Left forelimb (tissue), 1 donor: ENCODE results near the gene RTP1.
"Not testable (repeated sequence)": the region's sequence is repeated elsewhere in the genome, so short reads cannot be mapped to it uniquely, and the experiment has no call there.

Source experiments
- DNase-seq: peaks from one replicate; pipeline ENCODE4 v3.0.0-alpha.2; 2018; ENCODE audit warnings: low spot score

The RTP1 gene, protein sequence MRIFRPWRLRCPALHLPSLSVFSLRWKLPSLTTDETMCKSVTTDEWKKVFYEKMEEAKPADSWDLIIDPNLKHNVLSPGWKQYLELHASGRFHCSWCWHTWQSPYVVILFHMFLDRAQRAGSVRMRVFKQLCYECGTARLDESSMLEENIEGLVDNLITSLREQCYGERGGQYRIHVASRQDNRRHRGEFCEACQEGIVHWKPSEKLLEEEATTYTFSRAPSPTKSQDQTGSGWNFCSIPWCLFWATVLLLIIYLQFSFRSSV

GRCh38 chr3:187197335-187197649 is at the start of gene RTP1:
Gene RTP1 (plus strand): TSS chr3:187197486. CDS start chr3:187197516, 30 bp downstream.
- no peak for DNase-seq

DNA sequence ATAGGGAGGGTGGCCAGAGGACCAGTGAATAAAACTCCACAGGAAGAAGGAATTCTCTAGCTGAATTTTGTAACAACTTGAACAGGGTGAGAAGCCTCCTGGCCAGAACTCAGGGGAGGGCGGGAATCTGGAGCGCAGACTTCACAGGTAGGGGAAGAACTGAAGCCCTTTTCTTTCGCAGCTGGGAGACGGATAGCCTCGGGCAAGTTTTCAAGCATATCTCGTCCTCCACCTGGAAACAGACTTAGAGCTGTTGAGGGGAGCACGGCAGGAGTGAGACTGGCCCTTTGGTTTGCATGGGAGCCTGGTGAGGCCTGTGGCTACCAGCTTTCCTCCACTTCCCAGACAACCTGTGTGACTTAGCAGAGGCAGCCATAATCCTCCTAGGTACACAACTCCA is 47.1 kb upstream of the RTP1 start:
- DNase-seq, result no peak

DNA sequence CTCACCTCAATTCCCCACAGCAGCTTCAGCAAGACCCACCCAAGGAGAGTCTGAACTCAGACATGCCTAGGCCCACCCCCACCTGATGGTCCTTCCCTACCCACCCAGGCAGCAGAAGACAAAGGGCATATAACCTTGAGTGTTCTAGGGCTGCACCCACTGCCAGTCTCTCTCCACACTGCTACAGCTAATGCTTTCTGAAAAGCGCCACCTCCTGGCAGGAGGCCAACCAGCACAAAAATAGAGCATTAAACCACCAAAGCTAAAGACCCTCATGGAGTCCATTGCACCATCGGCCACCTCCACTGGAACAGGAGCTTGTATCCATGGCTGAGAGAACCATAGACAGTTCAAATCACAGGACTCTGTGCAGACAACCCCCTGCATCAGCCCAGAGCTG is 46.7 kb upstream of the RTP1 start:
- no peak for DNase-seq

GRCh38 chr3:187161556-187161955 is 35.7 kb upstream of the RTP1 start:
- DNase-seq, result no peak

DNA sequence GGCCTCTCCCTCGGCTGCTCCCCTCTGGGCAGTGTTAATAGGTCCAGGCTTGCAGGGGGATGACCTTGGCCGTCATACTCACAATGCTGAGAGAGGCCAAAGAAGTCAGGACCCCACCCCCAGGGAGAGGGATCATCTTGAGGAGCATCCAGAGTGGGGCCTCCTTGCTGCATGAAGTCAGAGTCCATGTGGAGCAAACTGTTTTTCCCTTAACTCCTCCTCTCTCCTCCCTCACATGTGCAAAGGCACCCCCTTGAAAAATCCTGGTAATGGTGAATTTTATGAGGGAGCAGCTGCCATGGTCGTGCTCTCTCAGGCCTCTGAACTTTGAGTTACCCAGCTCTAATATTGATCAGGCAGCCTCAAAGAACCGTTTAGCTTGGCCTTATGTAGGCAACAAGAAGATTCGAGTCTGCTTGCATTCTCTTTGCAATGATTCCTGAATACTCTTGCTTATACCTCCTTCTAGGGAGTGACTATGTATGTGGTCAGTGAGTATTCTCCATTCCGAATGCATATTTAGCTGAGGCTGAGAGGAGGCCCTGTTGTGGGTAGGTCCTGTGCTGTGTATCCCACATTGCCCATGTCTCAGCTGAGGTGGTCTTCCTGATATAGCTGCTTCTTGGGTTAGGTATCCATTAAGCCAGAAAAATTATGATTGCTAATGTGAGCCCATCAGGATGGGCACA is 34.9 kb upstream of the RTP1 start:
- no peak for DNase-seq

DNA sequence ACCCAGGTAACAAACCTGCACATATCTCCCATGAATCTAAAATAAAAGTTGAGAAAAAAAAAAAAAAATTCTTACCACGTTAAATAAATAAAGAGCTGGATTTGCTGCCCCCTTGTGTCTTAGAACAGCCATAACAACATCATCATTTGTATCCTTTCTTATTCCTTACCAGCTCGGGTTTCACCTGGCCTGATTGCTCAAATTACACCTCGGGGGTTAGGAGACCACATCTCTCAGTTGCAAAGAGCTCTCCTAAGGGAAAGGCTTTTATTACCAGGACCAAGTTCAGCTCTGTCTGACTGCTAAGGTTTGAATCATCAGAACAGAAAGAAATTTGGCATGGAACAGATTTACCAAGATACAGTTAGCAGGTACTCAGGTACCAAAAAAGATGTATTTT is 32.1 kb upstream of the RTP1 start:
- no peak for DNase-seq

DNA sequence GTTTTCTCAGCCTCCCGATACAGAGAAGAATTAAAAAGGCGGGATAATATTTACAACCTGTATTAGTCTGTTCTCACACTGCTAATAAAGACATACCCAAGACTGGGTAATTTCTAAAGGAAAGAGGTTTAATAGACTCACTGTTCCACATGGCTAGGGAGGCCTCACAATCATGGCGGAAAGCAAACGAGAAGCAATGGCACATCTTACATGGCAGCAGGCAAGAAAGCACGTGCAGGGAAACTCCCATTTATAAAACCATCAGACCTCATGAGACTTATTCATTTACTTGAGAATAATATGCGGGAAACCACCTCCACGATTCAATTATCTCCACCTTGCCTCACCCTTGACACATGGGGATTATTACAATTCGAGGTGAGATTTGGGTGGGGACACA is 30.5 kb upstream of the RTP1 start:
- DNase-seq, result no peak

GRCh38 chr3:187167777-187168176 is 29.5 kb upstream of the RTP1 start:
- DNase-seq, result no peak

DNA sequence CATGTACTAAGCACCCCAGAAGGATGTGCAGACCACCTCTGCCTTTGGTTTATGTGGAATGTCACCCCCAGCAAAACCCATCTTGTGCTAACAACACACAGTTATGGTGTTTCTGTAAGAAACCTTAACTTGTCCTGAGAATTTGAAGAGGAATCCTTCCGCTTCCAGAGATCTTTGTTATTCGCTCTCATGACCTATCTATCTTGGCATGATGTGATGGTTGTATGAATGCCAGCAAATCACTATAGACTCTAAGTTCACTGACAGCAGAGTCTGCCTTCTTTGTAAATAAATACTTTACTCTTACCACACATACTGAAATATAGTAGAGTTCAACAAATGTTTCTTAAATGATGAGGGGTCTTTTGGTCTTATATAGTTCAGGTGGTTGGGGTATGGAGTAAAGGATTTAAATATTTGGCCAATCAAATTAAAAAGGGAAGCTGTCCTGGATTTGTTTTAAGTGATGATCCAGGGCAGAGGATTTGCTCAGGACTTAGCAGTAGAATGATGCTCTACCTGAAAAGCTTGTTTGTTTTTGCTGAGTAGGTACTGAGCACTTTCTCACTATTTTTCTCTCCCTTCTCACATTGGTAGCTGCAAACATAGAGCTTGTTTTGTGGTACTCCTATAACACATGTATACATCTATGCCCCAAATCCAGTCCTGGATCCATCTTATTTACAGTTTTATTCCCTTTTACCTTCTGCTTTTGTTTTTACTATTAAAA is 27.9 kb upstream of the RTP1 start:
- DNase-seq, result no peak

- not testable (repeated sequence) for DNase-seq
These were observed 26.4 kb upstream of the RTP1 start for GRCh38 chr3:187170911-187171310.

GRCh38 chr3:187172929-187173328 is 24.4 kb upstream of the RTP1 start:
- no peak for DNase-seq

- no peak for DNase-seq
These were observed 15.7 kb upstream of the RTP1 start for GRCh38 chr3:187181454-187182170.

GRCh38 chr3:187183210-187183862 is 13.9 kb upstream of the RTP1 start:
- no peak for DNase-seq

DNA sequence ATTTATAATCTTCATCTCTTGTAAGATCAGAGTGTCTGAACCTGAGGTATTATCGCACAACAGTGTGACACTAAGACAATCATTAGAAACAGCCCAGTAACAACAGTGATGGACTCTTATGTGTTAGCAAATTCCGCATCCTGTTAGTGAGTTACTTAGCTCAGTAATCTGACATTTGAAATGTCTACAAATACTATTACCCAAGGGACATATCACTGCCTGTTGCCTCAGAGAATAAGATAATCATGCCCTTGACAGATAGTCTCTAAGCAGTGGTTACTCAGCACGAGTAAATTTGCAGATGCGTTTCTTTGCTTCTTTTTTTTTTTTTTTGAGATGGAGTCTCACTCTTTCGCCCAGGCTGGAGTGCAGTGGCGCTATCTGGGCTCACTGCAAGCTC is 13.4 kb upstream of the RTP1 start:
- DNase-seq, result no peak

- DNase-seq, result no peak
These were observed 11.5 kb upstream of the RTP1 start for GRCh38 chr3:187185759-187186158.

DNA sequence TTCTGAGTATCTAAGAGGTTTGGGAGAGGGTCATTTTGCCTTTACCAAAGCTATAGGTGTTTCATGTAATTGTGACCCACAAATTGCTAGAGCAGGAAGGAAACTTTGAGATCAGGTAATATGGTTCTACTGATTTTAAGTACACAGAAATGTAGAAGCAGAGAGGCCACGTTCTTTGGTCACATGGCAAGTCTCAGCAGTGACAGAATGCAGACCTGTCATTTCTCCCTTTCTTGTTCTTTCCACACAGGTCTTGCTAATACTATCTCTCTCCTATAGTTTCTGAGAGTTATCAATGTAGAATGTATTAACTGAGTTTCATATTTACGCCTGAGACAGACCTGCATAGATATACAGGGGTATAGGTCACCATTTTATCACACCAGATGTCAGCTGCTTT is 10.9 kb upstream of the RTP1 start:
- no peak for DNase-seq

DNA sequence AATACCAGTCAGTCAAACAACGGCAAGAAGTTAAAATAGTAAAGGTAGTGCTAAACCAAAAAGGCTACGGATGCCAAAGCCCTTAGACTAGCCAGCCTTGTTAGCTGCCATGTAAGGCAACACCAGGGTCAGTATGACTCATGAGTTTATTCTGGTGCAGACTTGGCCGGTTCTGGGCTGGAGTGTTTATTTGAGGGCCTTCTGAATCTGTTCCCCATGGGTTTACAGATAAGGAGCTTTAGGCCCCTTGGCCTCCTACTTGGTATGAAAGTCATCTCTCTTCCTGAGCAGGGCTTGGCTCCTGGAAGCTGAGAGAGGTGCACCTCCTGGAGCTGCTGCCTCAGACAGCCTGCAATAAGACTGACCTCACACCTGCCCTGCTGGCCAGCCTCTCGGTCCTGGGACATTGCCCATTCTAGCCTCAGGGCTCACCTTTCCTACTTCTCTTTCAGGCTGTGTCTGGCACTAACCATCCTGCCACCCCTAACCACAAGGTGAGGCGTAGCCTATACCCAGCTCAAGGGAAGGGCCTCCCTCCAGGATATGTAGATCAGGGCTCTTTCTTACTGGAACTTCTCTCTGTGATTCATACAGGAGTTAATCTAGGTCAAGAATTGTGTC is 10.4 kb upstream of the RTP1 start:
- no peak for DNase-seq

GRCh38 chr3:187188931-187189330 is 8.4 kb upstream of the RTP1 start:
- DNase-seq, result no peak

DNA sequence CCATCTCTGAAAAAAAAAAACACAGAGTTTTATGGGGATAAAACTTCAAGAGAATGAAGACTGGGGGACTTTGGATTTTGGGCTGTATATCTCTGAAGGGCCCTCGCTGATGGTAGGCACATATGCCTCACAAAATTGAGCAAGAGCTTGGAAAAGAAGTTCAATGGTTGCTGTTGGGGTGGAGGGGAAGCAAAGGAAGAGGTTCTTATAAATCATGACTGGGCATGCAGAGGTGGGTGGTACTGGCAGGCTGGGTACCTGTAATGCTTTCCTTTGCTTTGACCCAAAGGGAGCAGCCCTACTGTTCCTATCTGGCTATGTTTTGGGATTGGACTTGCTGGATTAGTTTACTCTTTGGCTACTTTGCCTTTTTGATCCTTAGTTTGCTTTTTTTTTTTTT is 6.0 kb upstream of the RTP1 start:
- no peak for DNase-seq

DNA sequence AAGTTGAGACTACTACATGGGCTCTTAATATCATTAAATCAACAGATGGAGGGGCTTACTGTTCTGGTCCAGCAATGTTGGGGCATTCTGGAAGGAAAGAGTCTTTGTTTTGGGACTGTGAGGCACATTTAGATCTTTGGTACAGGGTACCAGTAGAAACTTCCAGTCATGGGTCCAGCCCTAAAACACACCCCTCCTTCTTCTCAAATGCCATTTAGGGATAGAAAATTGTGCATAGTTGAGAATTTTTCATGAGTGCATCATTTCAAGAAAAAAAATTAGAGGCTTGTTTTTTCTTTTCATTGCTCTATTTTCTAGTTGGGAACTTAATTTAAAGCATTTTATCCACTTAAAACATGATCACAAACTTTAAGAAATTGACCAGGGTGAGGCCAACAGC is 4.1 kb upstream of the RTP1 start:
- DNase-seq, result no peak

DNA sequence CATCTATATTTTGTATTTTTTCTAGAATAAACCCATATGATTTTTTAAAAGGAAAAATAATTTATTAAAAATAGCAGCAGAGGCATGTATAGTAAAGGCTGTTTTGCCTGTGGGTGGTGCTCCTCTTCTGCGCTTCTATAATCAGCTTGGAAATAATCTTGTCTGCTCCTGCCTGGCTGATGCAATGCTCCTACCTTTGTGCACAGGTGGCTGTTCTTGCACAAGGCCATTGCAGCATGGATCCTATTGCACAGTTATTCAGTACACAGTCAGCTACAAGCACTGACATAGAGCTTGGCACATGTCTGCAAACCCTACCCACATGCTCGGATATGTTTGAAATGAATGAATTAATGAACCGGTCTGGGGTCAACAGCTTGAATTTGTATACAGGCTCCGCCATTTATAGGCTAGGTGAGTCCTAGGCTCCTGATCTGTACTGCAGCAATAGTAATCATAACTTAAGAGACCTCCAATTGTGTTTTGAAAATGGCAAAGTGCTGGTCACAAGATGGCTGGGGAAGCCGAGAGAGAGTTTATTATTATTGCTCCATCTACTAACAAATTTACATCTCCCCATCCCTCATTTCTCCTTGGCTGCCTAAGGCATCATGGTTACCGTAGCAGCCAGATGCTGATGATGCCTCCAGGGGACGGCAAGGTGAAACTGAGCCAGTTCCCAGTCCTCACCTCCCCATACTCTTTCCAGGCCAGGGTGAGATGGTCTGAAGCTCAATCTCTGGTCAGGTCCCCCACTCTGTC is 532 bp upstream of the RTP1 start:
- DNase-seq, result no peak
